ENCODE data around the gene YIPF5.

Gene YIPF5

GRCh38 chr5:144173766-144174165 lies 3.3 kb upstream of the YIPF5 start:
- DNase-seq: no peak

DNA sequence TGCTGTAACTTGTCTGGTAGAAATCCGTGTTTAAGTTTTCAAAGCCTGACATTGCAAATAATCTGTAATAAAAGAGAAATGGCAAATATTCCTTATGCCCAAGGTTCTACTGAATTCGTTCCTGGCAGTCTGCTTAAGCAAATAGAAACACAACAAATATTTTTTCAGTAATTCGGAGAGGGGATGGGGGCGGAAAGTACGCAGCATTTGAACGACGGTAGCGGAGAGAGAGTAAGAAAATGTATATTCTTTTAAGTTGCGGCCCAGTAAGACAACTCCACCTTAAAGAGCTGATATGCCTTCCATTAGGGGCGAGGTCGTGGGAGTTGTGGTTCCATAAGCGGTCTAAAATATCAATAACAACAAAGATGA lies 569 bp downstream of the YIPF5 start:
- no peak for DNase-seq

DNA sequence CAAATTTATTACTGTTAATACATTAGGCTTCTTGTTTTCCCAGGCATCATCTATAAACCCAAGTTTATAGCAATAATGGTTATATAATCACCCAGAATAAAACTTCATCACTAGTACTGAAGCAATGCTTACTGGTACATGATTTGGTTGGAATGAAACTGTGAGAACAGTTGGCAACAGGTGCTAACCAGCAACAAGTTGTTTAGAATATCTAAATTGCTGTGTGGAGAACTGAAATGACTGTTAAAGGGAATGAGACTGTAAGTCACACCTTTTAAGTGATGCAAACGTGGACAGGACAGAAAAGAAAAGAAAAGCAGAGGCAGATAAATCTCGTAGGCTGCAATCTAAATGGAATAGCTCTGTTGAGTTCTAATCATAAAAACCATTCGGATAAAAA lies 2.5 kb downstream of the YIPF5 start:
- peak; percentile 20 for DNase-seq

GRCh38 chr5:144166696-144167095 lies 3.8 kb downstream of the YIPF5 start:
- no peak for DNase-seq

DNA sequence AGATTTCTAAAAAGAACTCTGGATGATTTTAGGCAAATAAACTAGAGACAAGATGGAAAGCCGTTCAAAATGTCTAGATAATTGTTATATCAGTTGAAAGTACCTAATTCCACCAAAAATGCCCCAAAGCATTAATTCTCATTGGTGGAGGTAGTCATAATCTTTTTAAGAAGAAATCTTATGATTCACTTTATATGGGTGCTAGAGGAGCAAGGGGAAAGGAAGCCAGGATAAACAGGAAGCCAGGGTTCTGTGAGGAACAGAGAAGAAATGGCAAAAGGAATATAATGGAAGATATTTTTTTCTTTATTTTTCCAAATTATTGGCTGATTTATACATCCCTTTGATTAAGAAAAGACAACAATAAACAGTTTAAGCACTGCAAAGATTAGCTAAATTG lies 7.8 kb downstream of the YIPF5 start:
- no peak for DNase-seq

DNA sequence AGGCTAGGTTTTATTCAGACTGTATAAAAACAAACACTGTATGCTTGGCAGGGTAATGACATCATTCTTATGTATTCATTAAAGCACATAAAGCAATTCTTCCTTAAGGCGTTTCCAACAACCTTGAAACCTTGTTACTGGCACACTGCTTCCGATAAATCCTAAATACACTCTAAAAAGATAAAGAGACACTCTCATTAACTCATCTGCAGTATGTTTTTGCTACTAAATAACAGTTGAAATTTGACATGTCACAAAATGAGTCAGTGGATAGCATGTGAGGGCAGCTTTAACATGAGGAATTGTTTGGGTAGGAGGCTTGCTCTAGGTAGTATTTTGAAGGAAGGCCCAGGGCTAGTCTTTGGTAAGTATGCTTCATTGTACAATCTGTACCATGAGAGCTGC lies 13.7 kb downstream of the YIPF5 start:
- DNase-seq: no peak

DNA sequence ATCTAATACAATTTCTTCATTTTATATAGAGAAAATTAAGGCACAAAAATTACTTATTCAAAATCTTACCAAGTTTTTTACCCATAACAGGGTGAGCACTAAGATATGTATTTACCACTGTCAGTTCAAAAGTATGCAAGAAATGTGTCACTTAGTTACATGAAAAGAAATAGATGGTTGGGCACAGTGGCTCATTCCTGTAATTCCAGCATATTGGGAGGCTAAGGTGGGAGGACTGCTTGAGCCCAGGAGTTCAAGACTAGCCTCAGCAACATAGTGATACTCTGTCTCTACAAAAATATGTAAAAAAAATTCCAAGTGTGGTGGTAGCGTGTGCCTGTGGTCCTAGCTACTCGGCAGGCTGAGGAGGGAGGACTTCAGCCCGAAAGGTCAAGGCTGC lies 19.4 kb downstream of the YIPF5 start:
- DNase-seq: no peak

DNA sequence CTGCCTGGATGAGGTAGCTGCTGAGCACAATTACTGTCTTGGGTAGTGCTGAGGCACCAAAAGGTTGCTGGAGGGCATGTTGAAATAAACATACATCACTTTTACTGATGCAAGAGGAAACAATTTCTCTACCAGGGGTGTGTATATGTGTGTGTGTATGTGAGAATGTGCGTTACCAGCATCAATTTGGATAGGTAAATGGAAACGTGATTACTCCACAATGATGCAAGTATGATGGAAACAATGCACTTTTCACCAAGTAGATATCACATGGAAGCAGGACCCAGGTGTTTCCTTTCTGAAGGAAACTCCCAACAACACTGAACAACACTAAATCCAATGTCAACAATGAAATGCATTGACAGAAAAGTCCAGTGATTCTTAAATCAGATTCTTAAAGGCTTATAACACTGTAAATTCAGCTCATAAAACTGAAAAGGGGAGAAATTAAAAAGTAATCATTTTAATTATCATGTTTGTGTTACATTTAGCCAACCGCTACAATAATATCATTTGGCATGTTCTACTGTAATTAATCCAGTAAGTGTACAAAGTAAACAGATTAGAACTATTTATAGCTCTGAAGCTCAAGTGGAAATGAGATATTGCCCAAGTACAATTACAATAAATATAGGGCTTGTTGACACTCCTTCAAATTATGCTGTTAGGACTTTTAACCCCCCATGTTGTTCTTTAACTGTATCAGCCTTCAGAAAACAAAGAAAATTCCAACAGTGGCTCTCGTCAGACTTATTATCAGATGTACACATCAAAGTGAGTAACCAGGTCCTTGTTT lies 25.3 kb downstream of the YIPF5 start:
- DNase-seq: no peak

- DNase-seq: no peak
These were observed 26.8 kb downstream of the YIPF5 start for GRCh38 chr5:144143625-144144024.

DNA sequence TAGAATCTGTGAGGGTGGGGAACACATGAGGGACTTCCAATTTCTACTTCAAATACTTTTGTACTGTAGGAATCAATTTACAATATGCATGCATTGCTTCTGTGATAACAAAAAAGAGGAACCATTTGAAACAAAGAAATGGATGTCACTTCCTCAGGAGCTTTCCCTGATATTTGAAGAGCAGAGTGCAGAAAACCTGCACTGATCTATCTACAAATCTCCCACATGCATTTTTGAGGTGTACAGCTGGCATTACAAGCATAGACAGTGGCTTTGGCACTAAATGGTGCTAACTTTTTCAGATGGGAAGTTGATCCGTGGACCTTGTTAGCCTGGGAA lies 27.7 kb downstream of the YIPF5 start:
- DNase-seq: no peak

DNA sequence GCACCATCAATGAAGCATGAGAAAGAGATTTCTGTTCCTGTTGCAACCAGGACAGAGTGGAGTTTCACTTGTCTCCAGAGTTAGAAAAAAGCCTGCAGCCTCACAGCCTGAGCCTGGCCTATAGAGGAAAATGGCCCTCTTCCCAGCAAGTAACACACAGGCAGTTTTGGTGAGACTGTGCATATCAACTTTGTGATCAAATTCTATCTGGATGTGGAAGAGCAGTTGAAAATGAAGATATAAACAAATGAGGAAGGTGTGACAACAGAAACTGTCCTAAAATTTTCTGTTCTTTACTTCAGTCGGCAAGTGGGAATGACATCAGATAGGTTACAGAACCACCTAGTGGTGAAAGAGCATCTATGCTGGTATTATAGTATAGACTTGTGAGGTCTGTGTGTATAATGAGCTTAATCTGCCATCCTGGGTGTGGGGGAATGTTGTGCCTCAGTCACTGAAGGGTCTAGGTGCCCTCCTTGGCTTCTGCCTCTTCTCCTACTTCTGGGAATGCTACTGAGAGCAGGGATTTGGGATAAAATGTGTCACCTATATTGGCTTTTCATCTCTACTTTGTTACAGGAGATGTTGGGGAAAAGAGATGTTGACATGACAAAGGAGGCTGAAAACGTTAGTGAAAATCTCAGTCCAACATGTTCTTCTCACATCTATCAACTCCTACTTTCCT lies 28.2 kb downstream of the YIPF5 start:
- DNase-seq: peak; percentile 45

DNA sequence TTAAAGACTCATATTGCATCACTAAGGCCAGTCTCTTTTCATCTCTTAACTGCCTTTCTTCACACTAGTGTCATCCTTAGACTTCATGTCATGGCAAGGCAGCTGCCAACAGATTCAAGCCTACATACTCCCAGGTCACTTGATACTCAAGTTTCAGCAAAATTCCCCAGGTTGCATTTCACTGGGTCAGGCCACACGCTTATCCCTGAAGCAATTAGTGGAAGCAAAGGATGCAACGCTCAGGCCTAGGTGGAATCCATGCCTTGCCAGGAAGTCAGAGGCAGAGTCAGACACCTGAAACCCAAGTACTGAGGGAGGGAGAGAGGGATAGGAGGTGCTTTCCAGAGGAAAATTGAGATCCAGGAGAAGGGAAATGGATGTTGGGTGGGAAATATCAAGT lies 28.9 kb downstream of the YIPF5 start:
- DNase-seq: no peak

GRCh38 chr5:144139586-144139985 lies 30.9 kb downstream of the YIPF5 start:
- DNase-seq: no peak

- DNase-seq: no peak
These were observed 35.2 kb downstream of the YIPF5 start for GRCh38 chr5:144135113-144135762.

DNA sequence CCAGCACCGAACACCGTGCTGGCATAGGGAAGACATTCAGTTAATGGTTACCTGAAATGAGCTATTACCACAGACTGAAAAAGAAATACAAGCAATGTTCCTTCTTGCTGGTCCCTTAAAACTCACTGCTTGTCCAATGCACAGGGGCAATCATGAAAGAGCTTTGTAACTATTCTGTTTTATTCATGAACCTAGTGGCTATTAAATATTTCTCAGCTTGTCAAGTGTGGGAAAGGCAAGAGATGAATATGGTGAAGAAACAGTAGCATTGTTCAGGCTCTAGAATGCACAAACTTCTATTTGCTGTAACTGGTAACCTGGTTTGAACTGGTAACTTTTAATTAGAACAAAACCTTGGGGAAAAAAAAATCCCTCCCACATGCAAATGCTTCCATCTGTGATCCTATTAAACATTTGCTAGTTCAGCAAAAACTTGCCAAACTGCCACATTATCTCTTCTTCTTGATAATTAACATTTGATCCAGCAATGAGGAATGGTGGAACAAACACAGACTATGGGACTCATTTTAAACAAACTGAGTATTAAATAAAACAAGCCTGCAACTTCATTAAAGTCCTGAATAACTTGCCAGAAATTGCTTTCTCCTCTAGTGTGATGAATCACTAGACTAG lies 36.1 kb downstream of the YIPF5 start:
- DNase-seq: no peak

DNA sequence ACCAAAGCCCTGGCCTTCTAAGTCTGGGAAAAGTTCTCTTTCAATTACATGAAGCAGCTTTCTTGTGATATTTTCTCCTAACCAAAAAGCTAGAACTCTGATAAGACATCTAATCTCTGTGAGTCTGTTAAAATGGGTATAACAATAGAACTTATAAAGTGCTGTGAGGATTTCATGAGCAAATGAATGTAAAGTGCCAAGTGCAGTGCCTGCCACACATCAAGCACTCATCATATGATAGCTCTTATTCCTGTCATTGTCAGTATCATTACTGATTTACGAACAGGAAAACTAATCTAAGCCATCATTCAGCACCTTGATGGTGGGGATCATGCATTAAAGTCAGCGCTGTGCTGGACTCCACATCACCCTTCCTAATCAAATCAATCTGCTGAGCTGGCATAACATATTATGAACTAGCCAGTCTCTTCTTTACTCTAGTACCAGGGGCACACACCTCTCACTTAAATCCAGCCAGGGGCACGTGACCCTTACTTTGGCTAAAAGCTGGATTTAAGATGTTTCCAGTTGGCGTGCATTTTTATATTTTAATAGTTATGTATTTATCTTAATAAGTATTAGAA lies 37.3 kb downstream of the YIPF5 start:
- DNase-seq: no peak

DNA sequence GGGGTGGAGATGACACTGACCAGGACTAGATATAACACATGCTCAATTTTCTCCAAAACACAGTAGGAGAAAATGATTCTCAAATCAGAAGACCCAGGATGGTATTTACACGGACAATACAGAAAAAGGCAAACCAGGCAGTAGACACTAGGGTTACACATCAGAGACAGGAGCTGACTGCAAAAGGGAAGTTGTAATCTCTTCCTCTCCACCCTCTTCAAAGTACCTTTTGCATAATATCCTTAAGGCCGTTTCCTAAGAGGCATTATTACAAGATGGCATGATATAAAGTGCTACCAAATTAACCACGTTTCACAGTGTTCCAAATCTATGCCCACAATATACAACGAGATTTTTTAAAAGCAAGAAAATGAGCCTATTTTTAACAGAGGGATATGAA lies 39.2 kb downstream of the YIPF5 start:
- DNase-seq: no peak

GRCh38 chr5:144130306-144130705 lies 40.2 kb downstream of the YIPF5 start:
- no peak for DNase-seq

- no peak for DNase-seq
These were observed 41.6 kb downstream of the YIPF5 start for GRCh38 chr5:144128844-144129243.

DNA sequence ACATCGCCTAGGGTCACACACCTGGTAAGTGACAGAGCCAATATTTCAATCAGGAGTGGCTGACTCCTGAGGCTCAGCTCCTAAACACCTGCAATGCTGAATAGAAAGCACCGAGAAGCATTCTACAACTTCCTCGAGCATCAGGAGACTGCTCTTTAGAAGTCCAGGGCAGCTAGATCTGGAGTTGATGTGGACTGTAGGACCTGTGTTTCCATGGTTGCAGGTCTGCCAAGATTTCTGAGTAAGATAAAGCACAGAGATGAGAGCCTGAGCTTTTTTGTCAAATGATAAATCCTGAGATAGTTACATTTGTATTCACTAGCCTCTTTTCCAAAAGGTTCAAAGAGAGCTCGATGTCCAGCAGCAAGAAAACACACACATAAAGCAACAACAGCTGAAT lies 43.8 kb downstream of the YIPF5 start:
- no peak for DNase-seq

DNA sequence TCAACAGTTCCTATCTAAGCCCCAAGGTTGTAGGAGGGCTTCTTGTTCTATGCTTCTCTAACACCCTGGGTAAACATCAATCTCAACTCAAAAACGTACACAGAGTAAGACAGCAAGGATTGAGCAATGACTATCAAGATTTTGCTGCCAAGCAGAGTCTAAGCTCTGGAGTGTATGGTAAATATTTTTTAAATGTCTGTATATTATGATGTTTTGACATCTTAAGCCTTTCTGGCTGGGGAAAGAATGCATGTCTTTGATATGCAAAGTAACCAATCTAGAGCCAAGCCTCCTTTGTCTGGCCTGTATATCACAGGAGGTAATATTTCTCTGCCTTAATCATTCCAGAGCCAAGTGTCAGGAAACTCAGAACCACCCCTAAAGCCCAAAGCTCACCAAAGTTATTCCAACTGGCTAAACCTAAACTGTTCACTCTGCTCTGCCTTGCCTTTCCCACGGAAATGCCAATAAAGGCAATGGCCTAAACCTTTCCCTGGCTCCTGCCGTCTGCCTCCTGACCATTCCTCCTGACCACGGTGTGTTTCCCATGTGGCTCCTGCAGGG lies 45.2 kb downstream of the YIPF5 start:
- DNase-seq: no peak

DNA sequence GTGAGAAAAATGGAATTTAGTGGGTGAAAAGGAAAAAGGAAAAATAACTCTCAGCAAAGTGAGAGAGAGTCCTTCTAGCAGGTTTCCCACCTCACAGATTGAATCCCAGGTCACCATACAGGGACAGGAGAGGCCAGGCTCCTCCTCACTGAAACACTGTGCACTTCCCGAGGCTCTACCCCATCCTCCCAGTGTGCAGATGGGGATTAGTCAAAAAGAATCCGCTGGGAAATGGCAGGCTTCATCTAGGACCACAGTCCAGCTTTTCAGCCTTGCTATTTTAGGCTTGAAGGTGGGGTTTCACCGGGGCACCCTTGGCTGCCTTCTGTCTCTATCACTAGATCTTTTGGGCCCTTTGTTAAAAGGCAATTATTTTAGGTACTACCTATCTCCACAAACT lies 47.8 kb downstream of the YIPF5 start:
- DNase-seq: no peak

DNA sequence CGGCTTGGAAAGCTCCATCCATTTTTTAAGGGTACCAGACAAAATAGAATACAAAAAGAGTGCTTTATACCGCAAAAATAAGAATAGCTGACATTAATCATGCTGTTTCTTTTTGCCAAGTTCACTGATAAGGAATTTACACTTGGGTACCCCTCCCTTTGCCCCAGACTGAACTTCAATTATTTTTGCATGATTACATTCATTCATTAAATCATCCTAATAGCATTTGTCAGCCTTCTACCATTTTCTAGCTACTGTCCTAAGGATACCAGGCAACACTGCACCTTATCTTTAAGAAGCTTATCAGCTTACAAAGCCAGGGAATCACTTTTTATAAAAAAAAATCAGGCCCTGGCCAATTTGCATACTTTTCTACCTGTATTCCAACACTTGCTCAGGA lies 48.4 kb downstream of the YIPF5 start:
- DNase-seq: no peak

Measured in activated CD4-positive, alpha-beta T cell treated with anti-CD3 and anti-CD28 coated beads, Interleukin-2, amount 50 U/mL, for 16 hours (primary cell).